Measurements from ENCODE around the gene CLCF1. TPM values are rescaled to one million over a fixed set of nuclear protein-coding genes. Genes with fewer than 3 reads are reported as not detected.

The CLCF1 gene
- total and polyA plus RNA-seq, 2 of the 13 experiments (the other 11 are each of a cell fraction or from before 2014, with no cell fraction given): 0.49 to 0.78 TPM

DNA sequence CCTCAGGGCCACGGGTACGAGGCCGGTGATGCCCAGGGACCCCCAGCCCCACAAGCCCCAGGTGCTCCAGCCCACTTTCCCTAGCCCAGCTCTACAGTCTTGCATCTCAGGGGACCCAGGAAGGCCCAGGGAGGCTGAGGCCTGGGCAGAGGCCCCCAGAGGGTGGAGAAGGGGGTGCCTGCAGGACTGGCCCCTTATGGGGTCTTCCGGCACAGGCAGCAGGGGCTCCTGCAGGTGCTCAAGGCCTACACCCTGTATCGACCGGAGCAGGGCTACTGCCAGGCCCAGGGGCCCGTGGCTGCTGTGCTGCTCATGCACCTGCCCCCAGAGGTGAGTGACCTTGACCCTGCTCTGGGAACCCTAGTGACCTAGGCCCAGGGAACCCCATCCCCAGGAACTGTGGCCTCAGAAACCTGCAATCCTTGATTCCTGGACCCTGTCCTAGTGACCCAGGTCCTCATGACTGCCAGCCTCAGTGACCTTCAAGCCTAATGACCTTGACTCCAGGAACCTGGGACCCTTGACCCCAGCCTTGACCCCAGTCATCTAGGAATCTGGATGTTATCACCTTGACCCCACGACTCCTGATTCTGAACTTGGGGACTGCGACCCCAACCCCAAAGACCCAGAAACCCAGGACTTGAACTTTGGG is 32.4 kb upstream of the CLCF1 start (continued):
- TF ChIP-seq, protein P1, sequence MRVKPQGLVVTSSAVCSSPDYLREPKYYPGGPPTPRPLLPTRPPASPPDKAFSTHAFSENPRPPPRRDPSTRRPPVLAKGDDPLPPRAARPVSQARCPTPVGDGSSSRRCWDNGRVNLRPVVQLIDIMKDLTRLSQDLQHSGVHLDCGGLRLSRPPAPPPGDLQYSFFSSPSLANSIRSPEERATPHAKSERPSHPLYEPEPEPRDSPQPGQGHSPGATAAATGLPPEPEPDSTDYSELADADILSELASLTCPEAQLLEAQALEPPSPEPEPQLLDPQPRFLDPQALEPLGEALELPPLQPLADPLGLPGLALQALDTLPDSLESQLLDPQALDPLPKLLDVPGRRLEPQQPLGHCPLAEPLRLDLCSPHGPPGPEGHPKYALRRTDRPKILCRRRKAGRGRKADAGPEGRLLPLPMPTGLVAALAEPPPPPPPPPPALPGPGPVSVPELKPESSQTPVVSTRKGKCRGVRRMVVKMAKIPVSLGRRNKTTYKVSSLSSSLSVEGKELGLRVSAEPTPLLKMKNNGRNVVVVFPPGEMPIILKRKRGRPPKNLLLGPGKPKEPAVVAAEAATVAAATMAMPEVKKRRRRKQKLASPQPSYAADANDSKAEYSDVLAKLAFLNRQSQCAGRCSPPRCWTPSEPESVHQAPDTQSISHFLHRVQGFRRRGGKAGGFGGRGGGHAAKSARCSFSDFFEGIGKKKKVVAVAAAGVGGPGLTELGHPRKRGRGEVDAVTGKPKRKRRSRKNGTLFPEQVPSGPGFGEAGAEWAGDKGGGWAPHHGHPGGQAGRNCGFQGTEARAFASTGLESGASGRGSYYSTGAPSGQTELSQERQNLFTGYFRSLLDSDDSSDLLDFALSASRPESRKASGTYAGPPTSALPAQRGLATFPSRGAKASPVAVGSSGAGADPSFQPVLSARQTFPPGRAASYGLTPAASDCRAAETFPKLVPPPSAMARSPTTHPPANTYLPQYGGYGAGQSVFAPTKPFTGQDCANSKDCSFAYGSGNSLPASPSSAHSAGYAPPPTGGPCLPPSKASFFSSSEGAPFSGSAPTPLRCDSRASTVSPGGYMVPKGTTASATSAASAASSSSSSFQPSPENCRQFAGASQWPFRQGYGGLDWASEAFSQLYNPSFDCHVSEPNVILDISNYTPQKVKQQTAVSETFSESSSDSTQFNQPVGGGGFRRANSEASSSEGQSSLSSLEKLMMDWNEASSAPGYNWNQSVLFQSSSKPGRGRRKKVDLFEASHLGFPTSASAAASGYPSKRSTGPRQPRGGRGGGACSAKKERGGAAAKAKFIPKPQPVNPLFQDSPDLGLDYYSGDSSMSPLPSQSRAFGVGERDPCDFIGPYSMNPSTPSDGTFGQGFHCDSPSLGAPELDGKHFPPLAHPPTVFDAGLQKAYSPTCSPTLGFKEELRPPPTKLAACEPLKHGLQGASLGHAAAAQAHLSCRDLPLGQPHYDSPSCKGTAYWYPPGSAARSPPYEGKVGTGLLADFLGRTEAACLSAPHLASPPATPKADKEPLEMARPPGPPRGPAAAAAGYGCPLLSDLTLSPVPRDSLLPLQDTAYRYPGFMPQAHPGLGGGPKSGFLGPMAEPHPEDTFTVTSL (CRISPR knock-in tag; IDR thresholded peaks at IDR 0.05; ENCODE audit: borderline replicate concordance): no peak
- TF ChIP-seq FOXA1 (IDR thresholded peaks at IDR 0.05): no peak
- no peak for TF ChIP-seq FOXA1 (CRISPR knock-in tag; IDR thresholded peaks at IDR 0.05)
- TF ChIP-seq, protein P2, sequence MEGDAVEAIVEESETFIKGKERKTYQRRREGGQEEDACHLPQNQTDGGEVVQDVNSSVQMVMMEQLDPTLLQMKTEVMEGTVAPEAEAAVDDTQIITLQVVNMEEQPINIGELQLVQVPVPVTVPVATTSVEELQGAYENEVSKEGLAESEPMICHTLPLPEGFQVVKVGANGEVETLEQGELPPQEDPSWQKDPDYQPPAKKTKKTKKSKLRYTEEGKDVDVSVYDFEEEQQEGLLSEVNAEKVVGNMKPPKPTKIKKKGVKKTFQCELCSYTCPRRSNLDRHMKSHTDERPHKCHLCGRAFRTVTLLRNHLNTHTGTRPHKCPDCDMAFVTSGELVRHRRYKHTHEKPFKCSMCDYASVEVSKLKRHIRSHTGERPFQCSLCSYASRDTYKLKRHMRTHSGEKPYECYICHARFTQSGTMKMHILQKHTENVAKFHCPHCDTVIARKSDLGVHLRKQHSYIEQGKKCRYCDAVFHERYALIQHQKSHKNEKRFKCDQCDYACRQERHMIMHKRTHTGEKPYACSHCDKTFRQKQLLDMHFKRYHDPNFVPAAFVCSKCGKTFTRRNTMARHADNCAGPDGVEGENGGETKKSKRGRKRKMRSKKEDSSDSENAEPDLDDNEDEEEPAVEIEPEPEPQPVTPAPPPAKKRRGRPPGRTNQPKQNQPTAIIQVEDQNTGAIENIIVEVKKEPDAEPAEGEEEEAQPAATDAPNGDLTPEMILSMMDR (CRISPR knock-in tag; IDR thresholded peaks at IDR 0.05): no peak
- TF ChIP-seq, protein P3, sequence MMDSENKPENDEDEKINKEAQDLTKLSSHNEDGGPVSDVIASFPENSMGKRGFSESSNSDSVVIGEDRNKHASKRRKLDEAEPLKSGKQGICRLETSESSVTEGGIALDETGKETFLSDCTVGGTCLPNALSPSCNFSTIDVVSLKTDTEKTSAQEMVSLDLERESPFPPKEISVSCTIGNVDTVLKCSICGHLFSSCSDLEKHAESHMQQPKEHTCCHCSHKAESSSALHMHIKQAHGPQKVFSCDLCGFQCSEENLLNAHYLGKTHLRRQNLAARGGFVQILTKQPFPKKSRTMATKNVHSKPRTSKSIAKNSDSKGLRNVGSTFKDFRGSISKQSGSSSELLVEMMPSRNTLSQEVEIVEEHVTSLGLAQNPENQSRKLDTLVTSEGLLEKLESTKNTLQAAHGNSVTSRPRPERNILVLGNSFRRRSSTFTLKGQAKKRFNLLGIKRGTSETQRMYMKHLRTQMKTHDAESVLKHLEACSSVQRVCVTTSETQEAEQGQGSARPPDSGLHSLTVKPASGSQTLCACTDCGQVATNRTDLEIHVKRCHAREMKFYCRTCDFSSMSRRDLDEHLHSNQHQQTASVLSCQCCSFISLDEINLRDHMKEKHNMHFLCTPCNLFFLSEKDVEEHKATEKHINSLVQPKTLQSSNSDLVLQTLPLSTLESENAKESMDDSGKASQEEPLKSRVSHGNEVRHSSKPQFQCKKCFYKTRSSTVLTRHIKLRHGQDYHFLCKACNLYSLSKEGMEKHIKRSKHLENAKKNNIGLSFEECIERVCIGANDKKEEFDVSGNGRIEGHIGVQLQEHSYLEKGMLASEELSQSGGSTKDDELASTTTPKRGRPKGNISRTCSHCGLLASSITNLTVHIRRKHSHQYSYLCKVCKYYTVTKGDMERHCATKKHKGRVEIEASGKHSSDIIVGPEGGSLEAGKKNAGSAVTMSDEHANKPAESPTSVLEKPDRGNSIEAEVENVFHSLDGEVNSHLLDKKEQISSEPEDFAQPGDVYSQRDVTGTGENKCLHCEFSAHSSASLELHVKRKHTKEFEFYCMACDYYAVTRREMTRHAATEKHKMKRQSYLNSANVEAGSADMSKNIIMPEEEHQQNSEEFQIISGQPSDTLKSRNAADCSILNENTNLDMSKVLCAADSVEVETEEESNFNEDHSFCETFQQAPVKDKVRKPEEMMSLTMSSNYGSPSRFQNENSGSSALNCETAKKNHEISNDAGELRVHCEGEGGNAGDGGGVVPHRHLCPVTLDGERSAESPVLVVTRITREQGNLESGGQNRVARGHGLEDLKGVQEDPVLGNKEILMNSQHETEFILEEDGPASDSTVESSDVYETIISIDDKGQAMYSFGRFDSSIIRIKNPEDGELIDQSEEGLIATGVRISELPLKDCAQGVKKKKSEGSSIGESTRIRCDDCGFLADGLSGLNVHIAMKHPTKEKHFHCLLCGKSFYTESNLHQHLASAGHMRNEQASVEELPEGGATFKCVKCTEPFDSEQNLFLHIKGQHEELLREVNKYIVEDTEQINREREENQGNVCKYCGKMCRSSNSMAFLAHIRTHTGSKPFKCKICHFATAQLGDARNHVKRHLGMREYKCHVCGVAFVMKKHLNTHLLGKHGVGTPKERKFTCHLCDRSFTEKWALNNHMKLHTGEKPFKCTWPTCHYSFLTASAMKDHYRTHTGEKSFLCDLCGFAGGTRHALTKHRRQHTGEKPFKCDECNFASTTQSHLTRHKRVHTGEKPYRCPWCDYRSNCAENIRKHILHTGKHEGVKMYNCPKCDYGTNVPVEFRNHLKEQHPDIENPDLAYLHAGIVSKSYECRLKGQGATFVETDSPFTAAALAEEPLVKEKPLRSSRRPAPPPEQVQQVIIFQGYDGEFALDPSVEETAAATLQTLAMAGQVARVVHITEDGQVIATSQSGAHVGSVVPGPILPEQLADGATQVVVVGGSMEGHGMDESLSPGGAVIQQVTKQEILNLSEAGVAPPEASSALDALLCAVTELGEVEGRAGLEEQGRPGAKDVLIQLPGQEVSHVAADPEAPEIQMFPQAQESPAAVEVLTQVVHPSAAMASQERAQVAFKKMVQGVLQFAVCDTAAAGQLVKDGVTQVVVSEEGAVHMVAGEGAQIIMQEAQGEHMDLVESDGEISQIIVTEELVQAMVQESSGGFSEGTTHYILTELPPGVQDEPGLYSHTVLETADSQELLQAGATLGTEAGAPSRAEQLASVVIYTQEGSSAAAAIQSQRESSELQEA (CRISPR knock-in tag; IDR thresholded peaks at IDR 0.05; ENCODE audit: not compliant biosample characterization): no peak
- TF ChIP-seq ZNF547 (CRISPR knock-in tag; IDR thresholded peaks at IDR 0.05): no peak
- TF ChIP-seq, protein P4, sequence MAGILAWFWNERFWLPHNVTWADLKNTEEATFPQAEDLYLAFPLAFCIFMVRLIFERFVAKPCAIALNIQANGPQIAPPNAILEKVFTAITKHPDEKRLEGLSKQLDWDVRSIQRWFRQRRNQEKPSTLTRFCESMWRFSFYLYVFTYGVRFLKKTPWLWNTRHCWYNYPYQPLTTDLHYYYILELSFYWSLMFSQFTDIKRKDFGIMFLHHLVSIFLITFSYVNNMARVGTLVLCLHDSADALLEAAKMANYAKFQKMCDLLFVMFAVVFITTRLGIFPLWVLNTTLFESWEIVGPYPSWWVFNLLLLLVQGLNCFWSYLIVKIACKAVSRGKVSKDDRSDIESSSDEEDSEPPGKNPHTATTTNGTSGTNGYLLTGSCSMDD (CRISPR knock-in tag; IDR thresholded peaks at IDR 0.05): no peak
- TF ChIP-seq, protein P5, sequence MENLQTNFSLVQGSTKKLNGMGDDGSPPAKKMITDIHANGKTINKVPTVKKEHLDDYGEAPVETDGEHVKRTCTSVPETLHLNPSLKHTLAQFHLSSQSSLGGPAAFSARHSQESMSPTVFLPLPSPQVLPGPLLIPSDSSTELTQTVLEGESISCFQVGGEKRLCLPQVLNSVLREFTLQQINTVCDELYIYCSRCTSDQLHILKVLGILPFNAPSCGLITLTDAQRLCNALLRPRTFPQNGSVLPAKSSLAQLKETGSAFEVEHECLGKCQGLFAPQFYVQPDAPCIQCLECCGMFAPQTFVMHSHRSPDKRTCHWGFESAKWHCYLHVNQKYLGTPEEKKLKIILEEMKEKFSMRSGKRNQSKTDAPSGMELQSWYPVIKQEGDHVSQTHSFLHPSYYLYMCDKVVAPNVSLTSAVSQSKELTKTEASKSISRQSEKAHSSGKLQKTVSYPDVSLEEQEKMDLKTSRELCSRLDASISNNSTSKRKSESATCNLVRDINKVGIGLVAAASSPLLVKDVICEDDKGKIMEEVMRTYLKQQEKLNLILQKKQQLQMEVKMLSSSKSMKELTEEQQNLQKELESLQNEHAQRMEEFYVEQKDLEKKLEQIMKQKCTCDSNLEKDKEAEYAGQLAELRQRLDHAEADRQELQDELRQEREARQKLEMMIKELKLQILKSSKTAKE (CRISPR knock-in tag; IDR thresholded peaks at IDR 0.05; ENCODE audit: borderline replicate concordance): no peak

All from HepG2 (cell line).